DOHH2 (cell line): ENCODE measurements around the gene KIAA1549.
"Not testable (repeated sequence)": the region's sequence is repeated elsewhere in the genome, so short reads cannot be mapped to it uniquely, and the experiment has no call there.

Experiments used
- H3F3A ChIP-seq: fragments of 200-600 bp; sonication (generic), shearing (Covaris generic); 2 replicates; pipeline ENCODE4 v1.6.0; 2016; ENCODE audit warnings: antibody characterized with exemption, mild to moderate bottlenecking; ENCODE audit not compliant: control insufficient read depth, insufficient read depth
- H3K27ac ChIP-seq: fragments of 200-600 bp; sonication (generic); 2 replicates; pipeline ENCODE4 v1.5.1; 2014; ENCODE audit warnings: low read depth, mild to moderate bottlenecking, low read length, moderate library complexity
- H3K27me3 ChIP-seq: fragments of 200-600 bp; sonication (generic); 2 replicates; pipeline ENCODE4 v1.6.1; 2014; ENCODE audit warnings: mild to moderate bottlenecking, low read length, mixed read lengths; ENCODE audit not compliant: control insufficient read depth
- H3K36me3 ChIP-seq: fragments of 200-600 bp; sonication (generic); 2 replicates; pipeline ENCODE4 v1.6.1; 2014; ENCODE audit warnings: mild to moderate bottlenecking, low read length, moderate library complexity, mixed read lengths; ENCODE audit not compliant: control insufficient read depth
- H3K4me1 ChIP-seq: fragments of 200-600 bp; sonication (generic); 2 replicates; pipeline ENCODE4 v1.6.1; 2014; ENCODE audit warnings: mild to moderate bottlenecking, low read length, mixed read lengths; ENCODE audit not compliant: control insufficient read depth
- H3K4me2 ChIP-seq: fragments of 200-600 bp; sonication (generic); 2 replicates; pipeline ENCODE4 v1.6.0; 2014; ENCODE audit warnings: mild to moderate bottlenecking, low read length, moderate library complexity
- H3K4me3 ChIP-seq: fragments of 200-600 bp; sonication (generic); 2 replicates; pipeline ENCODE4 v1.5.1; 2014; ENCODE audit warnings: mild to moderate bottlenecking, low read length, mixed read lengths
- H3K79me2 ChIP-seq: fragments of 200-600 bp; sonication (generic); 2 replicates; pipeline ENCODE4 v1.6.1; 2014; ENCODE audit warnings: mild to moderate bottlenecking, low read length, mixed read lengths; ENCODE audit not compliant: control insufficient read depth
- H3K9me2 ChIP-seq: fragments of 200-600 bp; sonication (generic); replicated peaks from 2 replicates; pipeline ENCODE4 v1.6.1; 2014; ENCODE audit warnings: mild to moderate bottlenecking, low read length, mixed read lengths; ENCODE audit not compliant: control insufficient read depth
- H3K9me3 ChIP-seq: fragments of 200-600 bp; sonication (generic); 2 replicates; pipeline ENCODE4 v1.6.1; 2014; ENCODE audit warnings: antibody characterized with exemption, low read length, mixed read lengths; ENCODE audit not compliant: control insufficient read depth, insufficient read depth
- H4K20me1 ChIP-seq: fragments of 200-600 bp; sonication (generic); 2 replicates; pipeline ENCODE4 v1.6.0; 2014; ENCODE audit warnings: low read depth, mild to moderate bottlenecking, antibody characterized with exemption, low read length, moderate library complexity; ENCODE audit not compliant: control insufficient read depth, insufficient read depth
- EZH2phosphoT487 ChIP-seq: fragments of 200-600 bp; sonication (generic); IDR thresholded peaks from 2 replicates; pipeline ENCODE4 v1.6.1; 2017; ENCODE audit warnings: borderline replicate concordance, mild to moderate bottlenecking, antibody characterized with exemption, low read length, moderate library complexity, mixed read lengths
- TF ChIP-seq, protein P1 (sequence below): fragments of 200-600 bp; sonication (generic); IDR thresholded peaks from one replicate; pipeline ENCODE4 v1.5.1; 2014; ENCODE audit warnings: antibody characterized with exemption, mild to moderate bottlenecking, low read depth, low read length; ENCODE audit not compliant: poor library complexity, severe bottlenecking

Gene KIAA1549

DNA sequence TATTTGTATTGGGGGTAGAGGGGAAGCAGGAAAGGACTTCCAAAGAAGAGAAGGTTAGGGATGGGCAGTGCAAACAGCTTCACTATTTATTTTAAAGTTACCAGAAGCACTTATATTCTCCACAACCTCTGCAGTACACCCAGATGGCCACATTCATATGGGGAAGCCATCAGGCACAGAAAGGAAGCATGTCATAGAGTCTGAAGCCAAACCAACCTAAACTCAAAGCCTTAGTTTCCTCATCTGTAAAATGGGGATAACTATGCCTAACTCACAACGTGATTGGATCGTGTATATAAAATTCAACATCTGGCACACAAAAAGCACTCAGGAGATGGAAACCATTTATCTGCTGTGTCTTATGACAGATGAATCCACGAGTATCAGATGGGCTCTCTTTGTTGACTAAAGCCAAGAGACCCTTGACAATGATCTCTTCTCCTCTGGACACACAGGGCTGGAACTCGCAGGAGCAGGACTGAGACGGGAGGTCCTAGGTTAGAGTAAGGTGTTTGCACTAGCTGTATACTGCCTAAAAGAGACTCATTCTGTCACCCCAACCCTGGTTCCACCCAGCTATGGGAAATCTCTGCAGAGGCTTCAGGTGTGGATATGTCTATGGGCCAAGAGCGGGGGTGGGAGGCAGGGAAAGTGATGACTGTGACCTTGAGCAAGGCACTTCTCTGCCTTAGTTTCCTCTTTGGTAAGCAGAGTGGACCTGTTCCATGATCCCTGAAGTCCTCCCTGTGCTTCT is 1.8 kb downstream of the KIAA1549 start:
- Histone ChIP-seq H4K20me1 (no peaks in the 10 kb centered on the region), H3K27me3 (peaks cover 51% of the 10 kb centered on the region), H3K27ac (no peak overlapping the region), H3K36me3 (no peaks in the 10 kb centered on the region), H3K79me2 (no peaks in the 10 kb centered on the region), H3K9me2 (no peaks in the 10 kb centered on the region), H3K4me2 (no peak overlapping the region), H3K4me3 (no peak overlapping the region), H3K4me1 (peaks cover 6% of the 10 kb centered on the region; the same call in 1 of the 2 replicates), H3F3A (no peaks in the 10 kb centered on the region), H3K9me3 (no peaks in the 10 kb centered on the region)
- no peak for TF ChIP-seq EZH2phosphoT487
- TF ChIP-seq, protein P1, sequence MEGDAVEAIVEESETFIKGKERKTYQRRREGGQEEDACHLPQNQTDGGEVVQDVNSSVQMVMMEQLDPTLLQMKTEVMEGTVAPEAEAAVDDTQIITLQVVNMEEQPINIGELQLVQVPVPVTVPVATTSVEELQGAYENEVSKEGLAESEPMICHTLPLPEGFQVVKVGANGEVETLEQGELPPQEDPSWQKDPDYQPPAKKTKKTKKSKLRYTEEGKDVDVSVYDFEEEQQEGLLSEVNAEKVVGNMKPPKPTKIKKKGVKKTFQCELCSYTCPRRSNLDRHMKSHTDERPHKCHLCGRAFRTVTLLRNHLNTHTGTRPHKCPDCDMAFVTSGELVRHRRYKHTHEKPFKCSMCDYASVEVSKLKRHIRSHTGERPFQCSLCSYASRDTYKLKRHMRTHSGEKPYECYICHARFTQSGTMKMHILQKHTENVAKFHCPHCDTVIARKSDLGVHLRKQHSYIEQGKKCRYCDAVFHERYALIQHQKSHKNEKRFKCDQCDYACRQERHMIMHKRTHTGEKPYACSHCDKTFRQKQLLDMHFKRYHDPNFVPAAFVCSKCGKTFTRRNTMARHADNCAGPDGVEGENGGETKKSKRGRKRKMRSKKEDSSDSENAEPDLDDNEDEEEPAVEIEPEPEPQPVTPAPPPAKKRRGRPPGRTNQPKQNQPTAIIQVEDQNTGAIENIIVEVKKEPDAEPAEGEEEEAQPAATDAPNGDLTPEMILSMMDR: no peak

DNA sequence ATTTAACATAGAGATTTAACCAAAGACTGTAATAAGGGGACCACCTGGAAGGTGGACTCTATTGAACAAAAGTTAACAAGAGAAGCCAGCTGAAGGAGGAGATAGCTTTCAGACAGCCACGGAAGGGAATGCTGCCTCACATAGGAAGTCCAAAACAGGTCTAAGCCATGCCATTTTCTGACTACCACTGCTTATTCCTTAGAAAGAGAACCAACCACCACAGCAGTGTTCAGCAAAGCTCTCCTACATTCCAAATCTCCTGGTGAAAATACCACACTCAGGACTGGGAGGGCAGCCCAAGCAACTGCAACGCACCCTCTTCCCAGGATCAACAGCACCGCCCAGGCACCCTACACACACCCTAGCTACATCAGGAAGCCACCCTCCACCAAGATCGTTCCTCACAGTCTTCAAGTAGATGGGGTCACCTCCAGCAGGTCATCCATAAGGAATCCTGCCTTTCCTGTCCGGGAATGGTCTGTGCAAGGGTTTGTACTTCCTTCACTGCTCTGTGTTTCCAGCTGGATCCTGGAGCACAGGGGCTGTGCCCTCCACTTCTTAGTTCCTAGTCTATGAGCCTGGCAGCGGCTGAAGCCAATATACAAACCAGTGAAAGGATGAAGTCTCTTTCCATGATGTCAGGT is 2.5 kb downstream of the KIAA1549 start:
- no peak for TF ChIP-seq EZH2phosphoT487
- TF ChIP-seq, protein P1: no peak
- H4K20me1 ChIP-seq: no peaks in the 10 kb centered on the region
- peaks cover 6% of the 10 kb centered on the region; the same call in 1 of the 2 replicates for H3K4me1 ChIP-seq
- H3K4me2 ChIP-seq: no peak overlapping the region
- H3K36me3 ChIP-seq: no peaks in the 10 kb centered on the region
- H3K9me3 ChIP-seq: no peaks in the 10 kb centered on the region
- no peak overlapping the region for H3K27ac ChIP-seq
- no peaks in the 10 kb centered on the region for H3K9me2 ChIP-seq
- peaks cover 54% of the 10 kb centered on the region for H3K27me3 ChIP-seq
- no peak overlapping the region for H3K4me3 ChIP-seq
- no peaks in the 10 kb centered on the region for H3K79me2 ChIP-seq
- H3F3A ChIP-seq: no peaks in the 10 kb centered on the region

DNA sequence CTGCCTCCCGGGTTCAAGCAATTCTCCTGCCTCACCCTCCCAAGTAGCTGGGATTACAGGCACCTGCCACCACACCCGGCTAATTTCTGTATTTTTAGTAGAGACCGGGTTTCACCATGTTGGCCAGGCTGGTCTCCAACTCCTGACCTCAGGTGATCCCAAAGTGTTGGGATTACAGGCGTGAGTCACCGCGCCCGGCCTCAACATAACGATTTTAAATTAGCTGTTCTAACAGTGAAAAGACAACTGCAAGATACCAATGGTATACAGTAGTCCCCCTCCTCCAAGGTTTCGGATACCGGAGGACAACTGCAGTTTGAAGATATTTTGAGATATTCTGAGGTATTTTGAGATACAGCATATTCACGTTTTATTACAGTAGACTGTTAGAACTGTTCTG is 5.0 kb downstream of the KIAA1549 start:
- peaks cover 45% of the 10 kb centered on the region for H3K27me3 ChIP-seq
- not testable (repeated sequence) for H3K4me1 ChIP-seq, H3K79me2 ChIP-seq, H3K4me3 ChIP-seq, H3K9me2 ChIP-seq, H3K27ac ChIP-seq, H3F3A ChIP-seq, H3K4me2 ChIP-seq, H3K36me3 ChIP-seq, H4K20me1 ChIP-seq, H3K9me3 ChIP-seq

DNA sequence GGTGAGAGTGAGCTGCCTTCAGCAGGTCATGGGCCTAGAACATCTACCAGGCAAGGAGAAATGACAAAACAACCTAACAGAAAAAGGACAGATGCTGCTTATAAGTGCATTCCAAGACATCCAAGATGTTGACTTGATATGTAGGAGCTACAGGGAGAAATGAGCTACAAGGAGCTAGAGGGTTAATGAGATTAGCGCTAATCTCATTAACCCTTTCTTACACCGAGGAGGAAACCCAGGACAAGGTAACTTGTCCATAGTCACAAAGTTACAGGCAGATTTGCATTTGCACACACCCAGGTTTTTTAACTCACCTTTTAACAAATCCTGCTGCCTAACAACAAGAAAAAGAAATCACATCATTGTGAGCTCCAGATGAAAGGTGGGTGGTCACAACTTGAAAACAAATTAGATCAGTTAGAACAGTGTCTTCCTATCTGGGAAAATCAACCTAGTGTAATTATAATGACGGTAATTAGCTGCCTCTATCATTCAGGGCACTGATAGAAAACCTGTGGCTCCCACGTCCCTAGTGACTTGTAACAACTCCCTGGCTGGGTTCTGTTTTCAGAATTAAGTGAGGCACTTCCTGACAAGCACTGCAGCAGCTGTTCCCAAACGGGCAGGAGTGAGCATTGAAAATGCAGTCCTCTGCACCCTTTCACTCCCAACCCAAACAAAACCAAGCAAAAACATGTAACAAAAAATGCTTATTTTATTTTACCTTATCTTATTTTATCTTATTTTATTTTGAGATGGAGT is 5.7 kb downstream of the KIAA1549 start:
- no peak overlapping the region for H3K27ac ChIP-seq
- H3K4me3 ChIP-seq: no peak overlapping the region
- TF ChIP-seq EZH2phosphoT487: no peak
- TF ChIP-seq, protein P1: no peak
- H3K27me3 ChIP-seq: peaks cover 41% of the 10 kb centered on the region
- no peaks in the 10 kb centered on the region for H4K20me1 ChIP-seq
- H3K4me2 ChIP-seq: no peak overlapping the region
- H3K4me1 ChIP-seq: peaks cover under 1% of the 10 kb centered on the region; the same call in 1 of the 2 replicates
- no peaks in the 10 kb centered on the region for H3K36me3 ChIP-seq
- no peaks in the 10 kb centered on the region for H3K79me2 ChIP-seq
- H3F3A ChIP-seq: no peaks in the 10 kb centered on the region
- no peaks in the 10 kb centered on the region for H3K9me3 ChIP-seq
- no peaks in the 10 kb centered on the region for H3K9me2 ChIP-seq
